KMS-11 (cell line): ENCODE results near the gene SNF8.

Experiments used
- H2AFZ ChIP-seq: fragments of 200-600 bp; sonication (generic); 2 replicates; pipeline ENCODE4 v1.6.1; 2016; ENCODE audit warnings: antibody characterized with exemption, mixed run types, low read depth
- H3K27ac ChIP-seq: fragments of 200-600 bp; sonication (generic); 2 replicates; pipeline ENCODE4 v1.6.1; 2016; ENCODE audit warnings: mild to moderate bottlenecking, mixed run types
- H3K27me3 ChIP-seq: fragments of 200-600 bp; sonication (generic); 2 replicates; pipeline ENCODE4 v1.6.1; 2017; ENCODE audit warnings: mild to moderate bottlenecking, low read depth, mixed run types, moderate library complexity; ENCODE audit not compliant: insufficient read depth
- H3K36me3 ChIP-seq: fragments of 200-600 bp; sonication (generic); 2 replicates; pipeline ENCODE4 v1.6.1; 2017; ENCODE audit warnings: mild to moderate bottlenecking, mixed run types; ENCODE audit not compliant: insufficient read depth
- H3K4me1 ChIP-seq: fragments of 200-600 bp; sonication (generic); 2 replicates; pipeline ENCODE4 v1.6.1; 2016; ENCODE audit warnings: mild to moderate bottlenecking, low read depth, mixed run types; ENCODE audit not compliant: poor library complexity, severe bottlenecking
- H3K4me2 ChIP-seq: fragments of 200-600 bp; sonication (generic); 2 replicates; pipeline ENCODE4 v1.7.0; 2016; ENCODE audit warnings: mild to moderate bottlenecking, mixed run types
- H3K4me3 ChIP-seq: fragments of 200-600 bp; sonication (generic); IDR thresholded peaks from 2 replicates; pipeline ENCODE4 v1.6.1; 2017; ENCODE audit warnings: low read depth, low read length, mixed read lengths; ENCODE audit not compliant: insufficient read depth
- H3K79me2 ChIP-seq: fragments of 200-600 bp; sonication (generic); 2 replicates; pipeline ENCODE4 v1.6.1; 2016; ENCODE audit warnings: low read depth, mixed run types; ENCODE audit not compliant: insufficient read depth
- H3K9ac ChIP-seq: fragments of 200-600 bp; sonication (generic); 2 replicates; pipeline ENCODE4 v1.6.1; 2016; ENCODE audit warnings: mild to moderate bottlenecking, mixed run types
- H4K20me1 ChIP-seq: fragments of 200-600 bp; sonication (generic); 2 replicates; pipeline ENCODE4 v1.6.1; 2016; ENCODE audit warnings: mild to moderate bottlenecking, mixed run types; ENCODE audit not compliant: insufficient read depth
- CTCF ChIP-seq: fragments of 200-600 bp; sonication (generic); conservative IDR thresholded peaks from 2 replicates; pipeline ENCODE4 v1.6.1; 2017; ENCODE audit warnings: low read depth, mild to moderate bottlenecking, antibody characterized with exemption, low read length, moderate library complexity, mixed read lengths

The SNF8 gene

GRCh38 chr17:48990882-48991357 is 46.3 kb upstream of the SNF8 start:
- H3K36me3 ChIP-seq = no peaks in the 10 kb centered on the region
- H3K27ac ChIP-seq = no peak overlapping the region
- no peaks in the 10 kb centered on the region for H3K79me2 ChIP-seq
- no peak overlapping the region for H3K9ac ChIP-seq
- H4K20me1 ChIP-seq = no peaks in the 10 kb centered on the region
- no peak overlapping the region for H3K4me2 ChIP-seq
- H3K4me3 ChIP-seq = no peak overlapping the region
- no peak overlapping the region for H2AFZ ChIP-seq
- no peaks in the 10 kb centered on the region for H3K4me1 ChIP-seq
- TF ChIP-seq CTCF = no peak
- H3K27me3 ChIP-seq = no peaks in the 10 kb centered on the region; the same call in 1 of the 2 replicates

DNA sequence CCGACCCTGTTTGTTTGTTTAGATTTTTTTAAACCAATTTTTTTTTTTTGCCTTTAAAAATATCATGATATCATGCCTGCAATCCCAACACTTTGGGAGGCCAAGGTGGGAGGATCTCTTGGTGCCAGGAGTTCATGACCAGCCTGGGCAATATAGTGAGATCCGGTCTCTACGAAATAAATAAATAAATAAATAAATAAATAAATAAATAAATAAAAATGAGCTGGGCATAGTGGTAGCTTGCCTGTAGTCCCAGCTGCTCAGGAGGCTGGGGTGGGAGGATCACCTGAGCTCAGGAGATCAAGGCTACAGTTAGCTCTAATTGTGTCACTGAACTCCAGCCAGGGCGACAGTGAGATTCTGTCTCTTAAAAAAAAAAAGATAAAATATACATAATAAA is 44.5 kb upstream of the SNF8 start:
- H3K27ac ChIP-seq = no peak overlapping the region
- no peaks in the 10 kb centered on the region for H3K4me1 ChIP-seq
- no peak overlapping the region for H2AFZ ChIP-seq
- H3K9ac ChIP-seq = no peak overlapping the region
- no peaks in the 10 kb centered on the region for H3K36me3 ChIP-seq
- TF ChIP-seq CTCF = no peak
- no peaks in the 10 kb centered on the region; the same call in 1 of the 2 replicates for H3K27me3 ChIP-seq
- H3K4me2 ChIP-seq = no peak overlapping the region
- H3K79me2 ChIP-seq = no peaks in the 10 kb centered on the region
- H4K20me1 ChIP-seq = no peaks in the 10 kb centered on the region
- no peak overlapping the region for H3K4me3 ChIP-seq

DNA sequence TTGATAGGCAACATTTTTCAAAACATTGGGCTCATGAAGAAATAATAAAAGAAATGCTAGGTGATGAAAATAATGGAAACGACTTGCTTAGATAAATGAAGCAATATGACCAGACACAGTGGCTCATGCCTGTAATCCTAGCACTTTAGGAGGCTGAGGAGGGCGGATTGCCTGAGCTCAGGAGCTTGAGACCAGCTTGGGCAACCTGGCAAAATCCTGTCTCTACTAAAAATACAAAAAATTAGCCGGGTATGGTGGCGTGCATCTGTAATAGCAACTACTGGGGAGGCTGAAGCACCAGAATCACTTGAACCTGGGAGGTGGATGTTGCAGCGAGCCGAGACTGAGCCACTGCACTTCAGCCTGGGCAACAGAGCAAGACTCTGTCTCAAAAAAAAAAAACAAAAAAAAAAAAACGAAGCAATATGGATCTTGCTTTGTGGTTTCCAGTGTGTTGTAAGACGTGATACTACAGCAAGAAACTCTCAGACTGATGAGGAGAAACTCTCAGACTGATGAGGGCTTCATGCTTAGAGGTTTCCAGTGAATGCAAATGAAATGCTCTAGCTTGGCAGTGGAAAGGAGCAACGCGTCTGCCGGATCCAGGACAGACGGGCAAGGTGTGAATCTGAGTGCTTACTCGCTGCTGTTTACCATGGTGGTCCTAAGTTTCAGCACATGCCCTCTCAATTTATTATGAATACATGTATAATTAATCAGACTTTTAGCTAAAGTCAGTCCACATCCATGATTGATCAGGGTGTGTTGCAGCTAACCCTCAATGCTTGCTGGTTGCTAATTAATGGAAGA is 41.0 kb upstream of the SNF8 start:
- Histone ChIP-seq H4K20me1 (no peaks in the 10 kb centered on the region), H3K27ac (no peak overlapping the region), H3K4me1 (no peaks in the 10 kb centered on the region), H3K79me2 (no peaks in the 10 kb centered on the region), H3K9ac (no peak overlapping the region), H3K27me3 (no peaks in the 10 kb centered on the region), H3K4me3 (no peak overlapping the region), H3K4me2 (no peak overlapping the region), H2AFZ (no peak overlapping the region), H3K36me3 (no peaks in the 10 kb centered on the region)
- TF ChIP-seq CTCF = no peak

DNA sequence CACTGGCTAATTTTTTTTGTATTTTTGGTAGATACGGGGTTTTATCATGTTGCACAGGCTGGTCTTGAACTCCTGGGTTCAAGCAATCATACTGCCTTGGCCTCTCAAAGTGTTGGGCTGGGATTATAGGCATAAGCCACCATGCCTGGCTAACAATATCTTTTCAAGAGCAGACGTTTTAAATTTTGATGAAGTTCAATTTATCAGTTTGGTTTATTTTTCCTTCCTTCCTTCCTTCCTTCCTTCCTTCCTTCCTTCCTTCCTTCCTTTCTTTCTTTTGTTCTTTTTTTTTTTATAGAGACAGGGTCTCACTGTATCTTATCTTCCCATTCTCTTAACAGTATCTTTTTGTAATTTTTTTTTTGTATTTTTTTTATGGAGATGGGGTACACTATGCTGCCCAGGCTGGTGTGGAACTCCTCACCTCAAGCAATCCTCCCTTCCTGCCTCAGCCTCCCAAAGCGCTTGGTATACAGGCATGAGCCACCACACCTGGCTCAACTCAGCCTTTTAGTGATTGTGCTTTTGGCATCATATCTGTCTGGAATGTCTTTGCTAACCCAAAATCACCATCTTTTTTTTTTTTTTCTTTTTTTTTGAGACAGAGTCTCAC is 37.4 kb upstream of the SNF8 start:
- no peak overlapping the region for H2AFZ ChIP-seq
- H3K79me2 ChIP-seq = no peaks in the 10 kb centered on the region
- no peak overlapping the region for H3K9ac ChIP-seq
- no peak for TF ChIP-seq CTCF
- H3K27ac ChIP-seq = no peak overlapping the region
- H3K36me3 ChIP-seq = no peaks in the 10 kb centered on the region
- no peaks in the 10 kb centered on the region for H3K27me3 ChIP-seq
- no peaks in the 10 kb centered on the region for H3K4me1 ChIP-seq
- H3K4me2 ChIP-seq = no peak overlapping the region
- H3K4me3 ChIP-seq = no peak overlapping the region
- no peaks in the 10 kb centered on the region for H4K20me1 ChIP-seq
